Urinary bladder (tissue), 4 donors: ENCODE results near the gene KNTC1. TPM values are rescaled to one million over a fixed set of nuclear protein-coding genes. Genes with fewer than 3 reads are reported as not detected.
"Not testable (repeated sequence)": the region's sequence is repeated elsewhere in the genome, so short reads cannot be mapped to it uniquely, and the experiment has no call there.

Experiments
- DNase-seq: peaks from one replicate; pipeline ENCODE4 v3.0.0-alpha.2; 2015; ENCODE audit errors: extremely low spot score
- H3K27ac ChIP-seq: one replicate; pipeline ENCODE4 v1.5.1; 2013; ENCODE audit warnings: low read depth, mild to moderate bottlenecking, moderate library complexity
- H3K36me3 ChIP-seq: one replicate; pipeline ENCODE4 v1.6.1; 2013; ENCODE audit warnings: mild to moderate bottlenecking, moderate library complexity; ENCODE audit not compliant: insufficient read depth
- H3K4me1 ChIP-seq: one replicate; pipeline ENCODE4 v1.6.1; 2013; ENCODE audit warnings: mild to moderate bottlenecking, moderate library complexity; ENCODE audit not compliant: insufficient read depth
- H3K4me3 ChIP-seq: one replicate; pipeline ENCODE4 v1.5.1; 2013; ENCODE audit warnings: low read depth, low read length
- WGBS: extraction: QIAGEN DNeasy Blood & Tissue Kit; methylation state at CpG from one replicate; pipeline ENCODE4 v1.1.7; 2013; 5-methylcytosine and 5-hydroxymethylcytosine counted together
- polyA plus RNA-seq: library from polyadenylated mRNA; stranded (reverse); fragments of 200-250 nt; gene quantifications from one replicate; pipeline ENCODE4 v1.2.3, GENCODE V29; 2013
- total RNA-seq: library from RNA; depleted of rRNA; stranded (reverse); fragments of >200 nt; gene quantifications from one replicate; pipeline ENCODE4 v1.2.3, GENCODE V29; 2014
- donor health status: healthy with polysubstance abuse.
- donor health status: healthy.

Gene KNTC1
- total and polyA plus RNA-seq, 2 donors, result 4.4 to 73.9 TPM

GRCh38 chr12:122602456-122602855, 75.4 kb downstream of the KNTC1 start:
- Histone ChIP-seq H3K36me3 (no peaks in the 10 kb centered on the region), H3K27ac (no peak overlapping the region), H3K4me3 (no peak overlapping the region), H3K4me1 (no peaks in the 10 kb centered on the region)
- DNase-seq, result no peak
- 92% methylated on average over 2 of the region's 2 CpGs for WGBS

GRCh38 chr12:122604993-122605392, 77.9 kb downstream of the KNTC1 start:
- Histone ChIP-seq H3K4me3 (no peak overlapping the region), H3K27ac (no peak overlapping the region), H3K36me3 (no peaks in the 10 kb centered on the region), H3K4me1 (no peaks in the 10 kb centered on the region)
- no peak for DNase-seq
- WGBS, result 97% methylated on average over 4 of the region's 4 CpGs

GRCh38 chr12:122609732-122610131, 82.7 kb downstream of the KNTC1 start:
- no peak for DNase-seq
- 74% methylated on average over 3 of the region's 3 CpGs for WGBS
- no peak overlapping the region for H3K27ac ChIP-seq
- H3K4me3 ChIP-seq, result no peak overlapping the region
- no peaks in the 10 kb centered on the region for H3K4me1 ChIP-seq
- H3K36me3 ChIP-seq, result no peaks in the 10 kb centered on the region

- no peaks in the 10 kb centered on the region for H3K36me3 ChIP-seq
- 78% methylated on average over 5 of the region's 5 CpGs for WGBS
- H3K4me1 ChIP-seq, result no peaks in the 10 kb centered on the region
- no peak overlapping the region for H3K27ac ChIP-seq
- H3K4me3 ChIP-seq, result no peak overlapping the region
- DNase-seq, result no peak
Observed at GRCh38 chr12:122610207-122610606, 83.2 kb downstream of the KNTC1 start.

- no peaks in the 10 kb centered on the region for H3K4me1 ChIP-seq
- H3K4me3 ChIP-seq, result no peak overlapping the region
- H3K36me3 ChIP-seq, result no peaks in the 10 kb centered on the region
- WGBS, result 82% methylated on average over 2 of the region's 2 CpGs
- no peak for DNase-seq
- no peak overlapping the region for H3K27ac ChIP-seq
Observed at GRCh38 chr12:122610911-122611310, 83.9 kb downstream of the KNTC1 start.

- 76% methylated on average over 1 of the region's 1 CpG for WGBS
- DNase-seq, result no peak
- no peaks in the 10 kb centered on the region for H3K4me1 ChIP-seq
- no peak overlapping the region for H3K27ac ChIP-seq
- H3K4me3 ChIP-seq, result no peak overlapping the region
- no peaks in the 10 kb centered on the region for H3K36me3 ChIP-seq
Observed at GRCh38 chr12:122614839-122615238, 87.8 kb downstream of the KNTC1 start.

GRCh38 chr12:122615780-122616179, 88.7 kb downstream of the KNTC1 start:
- Histone ChIP-seq H3K36me3 (no peaks in the 10 kb centered on the region), H3K4me3 (no peak overlapping the region), H3K27ac (no peak overlapping the region), H3K4me1 (no peaks in the 10 kb centered on the region)
- WGBS, result 67% methylated on average over 4 of the region's 4 CpGs
- DNase-seq, result no peak

GRCh38 chr12:122635471-122635870, 108.4 kb downstream of the KNTC1 start:
- Histone ChIP-seq H3K36me3 (no peaks in the 10 kb centered on the region), H3K4me3 (no peak overlapping the region), H3K4me1 (peaks cover 2% of the 10 kb centered on the region), H3K27ac (no peak overlapping the region)
- WGBS, result 84% methylated on average over 5 of the region's 5 CpGs
- DNase-seq, result no peak

GRCh38 chr12:122643207-122643805, 116.3 kb downstream of the KNTC1 start:
- 85% methylated on average over 7 of the region's 7 CpGs for WGBS
- Histone ChIP-seq H3K36me3 (no peaks in the 10 kb centered on the region), H3K27ac (no peak overlapping the region), H3K4me1 (no peaks in the 10 kb centered on the region), H3K4me3 (no peak overlapping the region)
- no peak for DNase-seq

GRCh38 chr12:122646517-122647217, 119.6 kb downstream of the KNTC1 start:
- no peak for DNase-seq
- WGBS, result 68% methylated on average over 8 of the region's 8 CpGs

GRCh38 chr12:122651520-122652224, 124.6 kb downstream of the KNTC1 start:
- no peak for DNase-seq
- no peak overlapping the region for H3K27ac ChIP-seq
- H3K36me3 ChIP-seq, result no peaks in the 10 kb centered on the region
- H3K4me3 ChIP-seq, result no peak overlapping the region
- H3K4me1 ChIP-seq, result no peaks in the 10 kb centered on the region
- WGBS, result 69% methylated on average over 11 of the region's 11 CpGs

More at GRCh38 chr12:122646517-122647217, 119.6 kb downstream of the KNTC1 start:
- no peaks in the 10 kb centered on the region for H3K36me3 ChIP-seq
- no peak overlapping the region for H3K27ac ChIP-seq
- no peaks in the 10 kb centered on the region for H3K4me1 ChIP-seq
- no peak overlapping the region for H3K4me3 ChIP-seq

- not testable (repeated sequence) for DNase-seq
Observed at GRCh38 chr12:122653291-122653690, 126.2 kb downstream of the KNTC1 start.

GRCh38 chr12:122656298-122656697, 129.2 kb downstream of the KNTC1 start:
- Histone ChIP-seq H3K27ac (no peak overlapping the region), H3K36me3 (no peaks in the 10 kb centered on the region), H3K4me1 (no peaks in the 10 kb centered on the region), H3K4me3 (no peak overlapping the region)
- WGBS, result 89% methylated on average over 3 of the region's 3 CpGs
- DNase-seq, result no peak

More at GRCh38 chr12:122653291-122653690, 126.2 kb downstream of the KNTC1 start:
- H3K4me1 ChIP-seq, H3K27ac ChIP-seq, H3K4me3 ChIP-seq, H3K36me3 ChIP-seq: not testable (repeated sequence)
- 93% methylated on average over 8 of the region's 8 CpGs for WGBS

- 75% methylated on average over 6 of the region's 6 CpGs for WGBS
- no peaks in the 10 kb centered on the region for H3K36me3 ChIP-seq
- H3K27ac ChIP-seq, result no peak overlapping the region
- H3K4me1 ChIP-seq, result no peaks in the 10 kb centered on the region
- no peak overlapping the region for H3K4me3 ChIP-seq
- DNase-seq, result peak; percentile 7
Observed at GRCh38 chr12:122659579-122659978, 132.5 kb downstream of the KNTC1 start.
